Ishikawa (cell line): ENCODE results near the gene GBF1.

Experiments used
- CEBPB ChIP-seq: IDR thresholded peaks from 2 replicates; pipeline ENCODE4 v1.6.1; 2012
- EP300 ChIP-seq: IDR thresholded peaks from 2 replicates; pipeline ENCODE4 v1.6.1; 2012; ENCODE audit warnings: borderline replicate concordance
- FOXM1 ChIP-seq: IDR thresholded peaks from 2 replicates; pipeline ENCODE4 v1.6.1; 2012; ENCODE audit warnings: low read depth, borderline replicate concordance
- MAX ChIP-seq: IDR thresholded peaks from 2 replicates; pipeline ENCODE4 v1.6.1; 2012
- RAD21 ChIP-seq: IDR thresholded peaks from 2 replicates; pipeline ENCODE4 v1.6.1; 2012; ENCODE audit warnings: low read depth
- TAF1 ChIP-seq: IDR thresholded peaks from 2 replicates; pipeline ENCODE4 v1.6.1; 2012; ENCODE audit warnings: low read depth, mild to moderate bottlenecking
- TCF12 ChIP-seq: IDR thresholded peaks from 2 replicates; pipeline ENCODE4 v1.6.1; 2012; ENCODE audit warnings: low read depth
- YY1 ChIP-seq: IDR thresholded peaks from 2 replicates; pipeline ENCODE4 v1.6.1; 2012; ENCODE audit warnings: low read depth
- ZBTB7A ChIP-seq: IDR thresholded peaks from 2 replicates; pipeline ENCODE4 v1.6.1; 2012; ENCODE audit warnings: low read depth

- TF ChIP-seq YY1 (no peak), CEBPB (no peak), FOXM1 (no peak), RAD21 (no peak), MAX (no peak), ZBTB7A (no peak), TAF1 (no peak), TCF12 (no peak), EP300 (no peak)
Observed at GRCh38 chr10:102219370-102219769, 26.0 kb upstream of the GBF1 start.
